Small intestine (tissue), 7 donors: ENCODE measurements around the gene TNIP2. TPM values are rescaled to one million over a fixed set of nuclear protein-coding genes. Genes with fewer than 3 reads are reported as not detected.
A peak's percentile ranks its signal among the peaks of the same experiment; 100 is the strongest.
"Not testable (repeated sequence)": the region's sequence is repeated elsewhere in the genome, so short reads cannot be mapped to it uniquely, and the experiment has no call there.

Source experiments
- DNase-seq, 2 donors: peaks; one replicate each; pipeline versions ENCODE4 v3.0.0 to v3.0.0-alpha.2; 2013
- FAIRE-seq: peaks from 2 replicates; lab custom pipeline; 2012; peaks lifted over from hg19 to GRCh38; lab: Jason Lieb, UNC
- H3K27ac ChIP-seq, 3 donors: one replicate each; pipeline ENCODE4 v1.5.1; 2013; ENCODE audit warnings: low read length in 2 of 3, mild to moderate bottlenecking in 2 of 3, control low read depth in 1 of 3, inconsistent platforms in 1 of 3, low read depth in 1 of 3, moderate library complexity in 1 of 3
- H3K27me3 ChIP-seq, 3 donors: one replicate each; pipeline ENCODE4 v1.6.1; 2013; ENCODE audit warnings: low read length in 3 of 3, inconsistent platforms in 1 of 3; ENCODE audit not compliant: control insufficient read depth in 3 of 3, insufficient read depth in 3 of 3
- H3K36me3 ChIP-seq, 3 donors: one replicate each; pipeline ENCODE4 v1.6.1; 2013; ENCODE audit warnings: low read length in 3 of 3, inconsistent platforms in 1 of 3, low read depth in 1 of 3, mild to moderate bottlenecking in 1 of 3, moderate library complexity in 1 of 3; ENCODE audit not compliant: control insufficient read depth in 3 of 3, insufficient read depth in 2 of 3
- H3K4me1 ChIP-seq, 3 donors: one replicate each; pipeline ENCODE4 v1.6.1; 2013; ENCODE audit warnings: low read length in 2 of 3, inconsistent platforms in 1 of 3, low read depth in 1 of 3, mild to moderate bottlenecking in 1 of 3, moderate library complexity in 1 of 3; ENCODE audit not compliant: control insufficient read depth in 3 of 3, insufficient read depth in 2 of 3
- H3K4me3 ChIP-seq, 3 donors: one replicate each; pipeline ENCODE4 v1.5.1; 2013; ENCODE audit warnings: low read length in 3 of 3, control low read depth in 1 of 3, inconsistent platforms in 1 of 3, low read depth in 1 of 3, mild to moderate bottlenecking in 1 of 3, moderate library complexity in 1 of 3
- H3K9me3 ChIP-seq, 2 donors: one replicate each; pipeline ENCODE4 v1.6.1; 2013; ENCODE audit warnings: low read depth in 1 of 2, low read length in 1 of 2; ENCODE audit not compliant: control insufficient read depth in 2 of 2, insufficient read depth in 1 of 2
- WGBS, 3 donors: extraction: QIAGEN DNeasy Blood & Tissue Kit; methylation state at CpG; one replicate each; pipeline ENCODE4 v1.1.7; 2013; 5-methylcytosine and 5-hydroxymethylcytosine counted together
- polyA plus RNA-seq, 4 donors: library from polyadenylated mRNA; stranded (reverse) in 3 of 4; unstranded in 1 of 4; fragments of 200-250 nt in 3 of 4; fragments of 120-200 nt in 1 of 4; gene quantifications; one replicate each; pipeline versions ENCODE4 v1.2.1 to v1.2.3, GENCODE V29; 2013
- donor health status: healthy with polysubstance abuse.
- donor health status: control.
- donor health status: control.
- donor health status: Bipolar disorder and iron deficiency.
- donor health status: healthy.

The TNIP2 gene
- polyA plus RNA-seq, 4 donors: 30.1 to 109 (median 60.3) TPM

GRCh38 chr4:2767705-2768074 lies 11.6 kb upstream of the TNIP2 start:
- DNase-seq (no peak), FAIRE-seq (no peak)
- no peaks in the 10 kb centered on the region for H3K27me3 ChIP-seq
- H3K9me3 ChIP-seq: no peaks in the 10 kb centered on the region
- no peak overlapping the region for H3K4me3 ChIP-seq
- no peak overlapping the region for H3K27ac ChIP-seq
- H3K36me3 ChIP-seq: no peaks in the 10 kb centered on the region
- peaks cover 0 to 4% (median 0%) of the 10 kb centered on the region in 3 donors for H3K4me1 ChIP-seq
- 77 to 88% (median 86%) methylated on average over 11 of the region's 11 CpGs for WGBS, 3 donors

GRCh38 chr4:2767046-2767704 lies 11.0 kb upstream of the TNIP2 start:
- no peaks in the 10 kb centered on the region for H3K36me3 ChIP-seq
- no peaks in the 10 kb centered on the region for H3K27me3 ChIP-seq
- WGBS, 3 donors: 83 to 93% (median 91%) methylated on average over 5 of the region's 5 CpGs
- DNase-seq (no peak), FAIRE-seq (no peak)
- H3K4me1 ChIP-seq: peaks cover 0 to 9% (median 0%) of the 10 kb centered on the region in 3 donors
- no peak overlapping the region for H3K27ac ChIP-seq
- no peaks in the 10 kb centered on the region for H3K9me3 ChIP-seq
- no peak overlapping the region for H3K4me3 ChIP-seq

- FAIRE-seq: no peak
- Histone ChIP-seq H3K27me3 (no peaks in the 10 kb centered on the region), H3K4me1 (peaks cover 0 to 21% (median 0%) of the 10 kb centered on the region in 3 donors), H3K9me3 (no peaks in the 10 kb centered on the region), H3K4me3 (no peak overlapping the region), H3K36me3 (no peaks in the 10 kb centered on the region), H3K27ac (no peak overlapping the region)
- DNase-seq: no peak
- 93 to 95% (median 94%) methylated on average over 12 of the region's 12 CpGs for WGBS, 3 donors
Measured at GRCh38 chr4:2765832-2766526, 9.8 kb upstream of the TNIP2 start.

GRCh38 chr4:2763511-2763967 lies 7.4 kb upstream of the TNIP2 start:
- Histone ChIP-seq H3K36me3 (no peaks in the 10 kb centered on the region), H3K9me3 (no peaks in the 10 kb centered on the region), H3K4me3 (peak overlapping the region; percentile 11 to 33 (median 16)), H3K4me1 (peaks cover 0 to 38% (median 5%) of the 10 kb centered on the region in 3 donors), H3K27ac (peak overlapping the region in 2 of 3 donors; percentile 2 to 39), H3K27me3 (no peaks in the 10 kb centered on the region)
- WGBS, 3 donors: 58 to 83% (median 72%) methylated on average over 17 to 23 of the region's 23 CpGs
- FAIRE-seq: no peak
- DNase-seq: no peak

- FAIRE-seq, H3K36me3 ChIP-seq, H3K9me3 ChIP-seq, H3K27me3 ChIP-seq, H3K4me3 ChIP-seq, DNase-seq: not testable (repeated sequence)
- peaks cover 0 to 38% (median 5%) of the 10 kb centered on the region in 3 donors for H3K4me1 ChIP-seq
- 91 to 94% (median 92%) methylated on average over 35 to 42 of the region's 42 CpGs for WGBS, 3 donors
- H3K27ac ChIP-seq: peak overlapping the region; percentile 97 to 99 (median 98)
Measured at GRCh38 chr4:2762486-2763370, 6.6 kb upstream of the TNIP2 start.

- Histone ChIP-seq H3K27ac (peak overlapping the region; percentile 97 to 99 (median 98)), H3K27me3 (no peaks in the 10 kb centered on the region), H3K36me3 (no peaks in the 10 kb centered on the region), H3K9me3 (no peaks in the 10 kb centered on the region), H3K4me1 (peaks cover 0 to 41% (median 5%) of the 10 kb centered on the region in 3 donors), H3K4me3 (peak overlapping the region in 1 of 3 donors; percentile 25)
- 43 to 60% (median 56%) methylated on average over 5 of the region's 5 CpGs for WGBS, 3 donors
- DNase-seq: no peak
- no peak for FAIRE-seq
Measured at GRCh38 chr4:2762048-2762447, 5.9 kb upstream of the TNIP2 start.

GRCh38 chr4:2761035-2761923 lies 5.1 kb upstream of the TNIP2 start:
- 6 to 52% (median 25%) methylated on average over 14 of the region's 14 CpGs for WGBS, 3 donors
- peaks cover 0 to 46% (median 8%) of the 10 kb centered on the region in 3 donors for H3K4me1 ChIP-seq
- peak overlapping the region; percentile 97 to 99 (median 98) for H3K27ac ChIP-seq
- H3K9me3 ChIP-seq: no peaks in the 10 kb centered on the region
- H3K27me3 ChIP-seq: no peaks in the 10 kb centered on the region
- no peaks in the 10 kb centered on the region for H3K36me3 ChIP-seq
- DNase-seq: peak; percentile 91 to 96
- peak; percentile 41 for FAIRE-seq
- peak overlapping the region in 1 of 3 donors; percentile 25 for H3K4me3 ChIP-seq
